Measurements from ENCODE around the gene EYS. TPM values are rescaled to one million over a fixed set of nuclear protein-coding genes. Genes with fewer than 3 reads are reported as not detected.

The EYS gene
- total and polyA plus RNA-seq, 2 of the 13 experiments (the other 11 are each of a cell fraction or from before 2014, with no cell fraction given) = 0.04 to 0.07 TPM

DNA sequence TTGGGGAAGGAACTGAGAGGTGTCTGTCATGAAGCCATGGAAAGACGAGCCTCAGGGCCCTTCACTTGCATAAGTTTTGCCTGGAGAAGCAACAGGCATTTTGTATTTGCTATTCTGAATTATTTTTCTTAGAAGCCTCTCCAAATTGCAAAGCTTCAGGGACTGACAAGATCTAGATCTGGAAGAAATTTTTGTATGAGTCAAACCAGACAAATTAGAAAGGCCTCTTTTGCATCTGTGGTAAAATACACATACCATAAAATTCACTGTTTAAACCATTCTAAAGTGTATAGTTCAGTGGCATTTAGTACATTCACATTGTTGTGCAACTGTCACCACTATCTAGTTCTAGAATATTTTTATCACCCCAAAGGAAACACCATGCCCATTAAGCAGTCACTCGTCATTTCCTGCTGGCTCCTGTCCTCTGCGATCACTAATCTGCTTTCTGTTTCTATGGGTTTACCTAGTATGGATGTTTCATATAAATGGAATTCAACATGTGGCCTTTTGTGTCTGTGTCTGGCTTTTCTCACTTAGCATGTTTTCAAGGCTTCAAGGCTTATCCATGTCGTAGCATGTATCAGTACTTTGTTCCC lies 1802.3 kb downstream of the EYS start:
- H3K4me3 ChIP-seq (replicated peaks in 1 of 3; ENCODE audit: insufficient read depth in 1 of 3, low read depth in 2 of 3, low read length in 3 of 3) = no peak overlapping the region
- TF ChIP-seq, protein P1, sequence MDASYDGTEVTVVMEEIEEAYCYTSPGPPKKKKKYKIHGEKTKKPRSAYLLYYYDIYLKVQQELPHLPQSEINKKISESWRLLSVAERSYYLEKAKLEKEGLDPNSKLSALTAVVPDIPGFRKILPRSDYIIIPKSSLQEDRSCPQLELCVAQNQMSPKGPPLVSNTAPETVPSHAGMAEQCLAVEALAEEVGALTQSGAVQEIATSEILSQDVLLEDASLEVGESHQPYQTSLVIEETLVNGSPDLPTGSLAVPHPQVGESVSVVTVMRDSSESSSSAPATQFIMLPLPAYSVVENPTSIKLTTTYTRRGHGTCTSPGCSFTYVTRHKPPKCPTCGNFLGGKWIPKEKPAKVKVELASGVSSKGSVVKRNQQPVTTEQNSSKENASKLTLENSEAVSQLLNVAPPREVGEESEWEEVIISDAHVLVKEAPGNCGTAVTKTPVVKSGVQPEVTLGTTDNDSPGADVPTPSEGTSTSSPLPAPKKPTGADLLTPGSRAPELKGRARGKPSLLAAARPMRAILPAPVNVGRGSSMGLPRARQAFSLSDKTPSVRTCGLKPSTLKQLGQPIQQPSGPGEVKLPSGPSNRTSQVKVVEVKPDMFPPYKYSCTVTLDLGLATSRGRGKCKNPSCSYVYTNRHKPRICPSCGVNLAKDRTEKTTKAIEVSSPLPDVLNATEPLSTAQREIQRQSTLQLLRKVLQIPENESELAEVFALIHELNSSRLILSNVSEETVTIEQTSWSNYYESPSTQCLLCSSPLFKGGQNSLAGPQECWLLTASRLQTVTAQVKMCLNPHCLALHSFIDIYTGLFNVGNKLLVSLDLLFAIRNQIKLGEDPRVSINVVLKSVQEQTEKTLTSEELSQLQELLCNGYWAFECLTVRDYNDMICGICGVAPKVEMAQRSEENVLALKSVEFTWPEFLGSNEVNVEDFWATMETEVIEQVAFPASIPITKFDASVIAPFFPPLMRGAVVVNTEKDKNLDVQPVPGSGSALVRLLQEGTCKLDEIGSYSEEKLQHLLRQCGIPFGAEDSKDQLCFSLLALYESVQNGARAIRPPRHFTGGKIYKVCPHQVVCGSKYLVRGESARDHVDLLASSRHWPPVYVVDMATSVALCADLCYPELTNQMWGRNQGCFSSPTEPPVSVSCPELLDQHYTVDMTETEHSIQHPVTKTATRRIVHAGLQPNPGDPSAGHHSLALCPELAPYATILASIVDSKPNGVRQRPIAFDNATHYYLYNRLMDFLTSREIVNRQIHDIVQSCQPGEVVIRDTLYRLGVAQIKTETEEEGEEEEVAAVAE (CRISPR knock-in tag; IDR thresholded peaks at IDR 0.05; ENCODE audit: borderline replicate concordance) = no peak
- no peak for TF ChIP-seq ZNF274 (CRISPR knock-in tag; IDR thresholded peaks at IDR 0.05)
- TF ChIP-seq NRL (CRISPR knock-in tag; IDR thresholded peaks at IDR 0.05; ENCODE audit: borderline replicate concordance) = no peak
- no peak for TF ChIP-seq ETV5 (CRISPR knock-in tag; IDR thresholded peaks at IDR 0.05; ENCODE audit: borderline replicate concordance)
- TF ChIP-seq SKI (IDR thresholded peaks at IDR 0.05; ENCODE audit: partially characterized antibody) = no peak
- TF ChIP-seq ISL2 (CRISPR knock-in tag; IDR thresholded peaks at IDR 0.05) = no peak
- no peak for TF ChIP-seq GFI1 (CRISPR knock-in tag; IDR thresholded peaks at IDR 0.05; ENCODE audit: borderline replicate concordance)
- H3K4me1 ChIP-seq (ENCODE audit: insufficient read depth, low read length) = no peaks in the 10 kb centered on the region
- intact Hi-C loops (cut with micrococcal nuclease; ENCODE audit: unreplicated experiment) (no loop called here), in situ Hi-C loops (cut with HindIII; ENCODE audit: extremely low pct_ligation_motif_present, low pct_unique_long_range_greater_than_20kb) (no loop called here)
- no peak overlapping the region for H3K4me2 ChIP-seq (ENCODE audit: low read depth, low read length)
- H3K79me2 ChIP-seq (ENCODE audit: insufficient read depth, low read length) = no peaks in the 10 kb centered on the region
- 25% methylated on average over 4 of the region's 4 CpGs for WGBS (ENCODE audit: low lambda C conversion rate)
- H4K20me1 ChIP-seq (ENCODE audit: insufficient read depth, low read length) = no peaks in the 10 kb centered on the region
- DNase-seq (ENCODE audit: low spot score) = no peak
- no peak for FAIRE-seq
- no peaks in the 10 kb centered on the region for H3K36me3 ChIP-seq (replicated peaks in 1 of 2; ENCODE audit: control insufficient read depth in 1 of 2, insufficient read depth in 2 of 2, low read length in 2 of 2)
- no TSS peak for BruUV-seq (replicated peaks)
- CTCF ChIA-PET (ENCODE audit: low intra/inter-chr PET ratio, low total read pairs) = no interaction called here
- no peak overlapping the region for H3K27ac ChIP-seq (ENCODE audit: extremely low read length, insufficient read depth, low read length)
- no peak for ATAC-seq
- H2AFZ ChIP-seq (ENCODE audit: low read length) = no peak overlapping the region
- POLR2A ChIA-PET = no interaction called here
- H3K9me3 ChIP-seq (ENCODE audit: low read length) = no peaks in the 10 kb centered on the region
- no peak overlapping the region for H3K9ac ChIP-seq (ENCODE audit: insufficient read depth, low read depth, low read length)
- 0 out of 5 replicates have a peak, but pooled peaks cover 0 to 5% of the 10 kb centered on the region in 2 experiments for H3K27me3 ChIP-seq (ENCODE audit: control insufficient read depth in 1 of 2, insufficient read depth in 2 of 2, low read length in 2 of 2)

Measured in HepG2 (cell line).